GM23248 (cell line): Measurements from ENCODE around the gene SPATA16.

Experiments
- EZH2 ChIP-seq: fragments of 200-600 bp; sonication (generic); IDR thresholded peaks from 2 replicates; pipeline ENCODE4 v1.6.1; 2018; ENCODE audit warnings: antibody characterized with exemption, mild to moderate bottlenecking; ENCODE audit not compliant: insufficient read depth, poor library complexity, severe bottlenecking
- EZH2phosphoT487 ChIP-seq: fragments of 200-600 bp; sonication (generic); IDR thresholded peaks from 2 replicates; pipeline ENCODE4 v1.6.1; 2018; ENCODE audit warnings: antibody characterized with exemption, moderate library complexity, mild to moderate bottlenecking, low read depth; ENCODE audit not compliant: insufficient read depth

DNA sequence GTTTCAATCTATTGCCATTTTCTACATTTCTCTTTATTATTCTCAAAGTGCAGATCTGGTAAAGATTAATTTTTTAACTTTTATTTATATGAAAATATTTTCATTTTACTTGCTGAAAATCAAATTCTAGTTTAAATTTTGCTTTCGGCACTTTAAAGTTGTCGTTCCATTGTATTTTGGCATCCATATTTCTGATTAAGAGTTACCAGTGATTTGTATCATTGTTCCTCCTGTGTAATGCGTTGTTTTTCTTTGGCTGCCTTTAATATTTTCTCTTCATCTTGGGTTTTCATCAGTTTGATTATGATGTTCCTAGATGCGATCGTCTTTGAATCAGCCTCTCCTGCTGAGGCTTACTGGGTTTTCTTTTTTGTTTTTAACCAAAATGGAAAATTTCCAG lies 97.3 kb downstream of the SPATA16 start:
- TF ChIP-seq EZH2: no peak
- no peak for TF ChIP-seq EZH2phosphoT487
